A549 (cell line): Measurements from ENCODE around the gene S100A4. TPM values are rescaled to one million over a fixed set of nuclear protein-coding genes. Genes with fewer than 3 reads are reported as not detected.
"Not testable (repeated sequence)": the region's sequence is repeated elsewhere in the genome, so short reads cannot be mapped to it uniquely, and the experiment has no call there.

ENCODE experiments used
- ATAC-seq, 2 experiments: fragments of 200-7000 bp in 1 of 2; fragments of >200 bp in 1 of 2; cut with Nextera tagmentation in 1 of 2; cut with Tn5 transposase in 1 of 2; 3 replicates each; pipeline versions ENCODE4 v1.8.0 to v1.9.1; 2018 to 2020; ENCODE audit warnings: mild to moderate bottlenecking in 1 of 2, moderate library complexity in 1 of 2
- CTCF ChIA-PET: fragments of 300-600 bp; sonication (Branson Sonifier 250); formaldehyde crosslinking; extraction: SDS; loops from one replicate; lab custom pipeline; 2021; ENCODE audit warnings: antibody characterized with exemption, inconsistent platforms; lab: Yijun Ruan, JAX
- POLR2A ChIA-PET: fragments of 350-600 bp; formaldehyde crosslinking; extraction: SDS; loops from one replicate; lab custom pipeline; 2021; ENCODE audit warnings: antibody characterized with exemption, inconsistent platforms; lab: Yijun Ruan, JAX
- DNase-seq, 2 experiments: peaks; one replicate each; pipeline versions ENCODE4 v3.0.0 to v3.0.0-alpha.2; 2011 to 2016; ENCODE audit warnings: low read depth in 1 of 2, low spot score in 1 of 2
- FAIRE-seq: peaks from 2 replicates; lab custom pipeline; 2011; peaks lifted over from hg19 to GRCh38; lab: Jason Lieb, UNC
- H3K27ac ChIP-seq, 2 experiments: fragments of >200 bp; sonication (Bioruptor Twin); formaldehyde crosslinking; 3 replicates each; pipeline ENCODE4 v1.5.1; 2016 to 2017
- H3K4me1 ChIP-seq: fragments of >200 bp; sonication (Bioruptor Twin); formaldehyde crosslinking; 3 replicates; pipeline ENCODE4 v1.6.1; 2016
- H3K4me2 ChIP-seq: fragments of >200 bp; sonication (Bioruptor Twin); formaldehyde crosslinking; 3 replicates; pipeline ENCODE4 v1.6.1; 2016
- H3K4me3 ChIP-seq: fragments of >200 bp; sonication (Bioruptor Twin); formaldehyde crosslinking; 3 replicates; pipeline ENCODE4 v1.5.1; 2016
- H3K9me3 ChIP-seq: fragments of >200 bp; sonication (Bioruptor Twin); formaldehyde crosslinking; 3 replicates; pipeline ENCODE4 v1.6.1; 2016
- CTCF ChIP-seq: fragments of >200 bp; sonication (Bioruptor Twin); formaldehyde crosslinking; IDR thresholded peaks from 3 replicates; pipeline ENCODE4 v1.5.1; 2016
- ESRRA ChIP-seq: fragments of 150-350 bp; IDR thresholded peaks from 2 replicates; pipeline ENCODE4 v1.6.1; 2014; ENCODE audit warnings: mild to moderate bottlenecking, low read length, borderline replicate concordance
- HMGXB4 ChIP-seq: fragments of 250-450 bp; sonication (Bioruptor Pico); IDR thresholded peaks from 2 replicates; pipeline ENCODE4 v1.5.0; 2021; ENCODE audit warnings: mild to moderate bottlenecking, moderate library complexity, borderline replicate concordance
- HOXA7 ChIP-seq: fragments of 250-450 bp; sonication (Bioruptor Pico); IDR thresholded peaks from 2 replicates; pipeline ENCODE4 v1.5.0; 2020; ENCODE audit warnings: mild to moderate bottlenecking, moderate library complexity
- JUNB ChIP-seq: fragments of >200 bp; sonication (Bioruptor Twin); formaldehyde crosslinking; IDR thresholded peaks from 2 replicates; pipeline ENCODE4 v1.6.1; 2016
- KDM1A ChIP-seq: fragments of 200-600 bp; sonication (generic); IDR thresholded peaks from 2 replicates; pipeline ENCODE4 v1.6.1; 2016; ENCODE audit warnings: low read depth, mild to moderate bottlenecking
- MAX ChIP-seq: IDR thresholded peaks from 2 replicates; pipeline ENCODE4 v1.6.1; 2012
- MYC ChIP-seq: IDR thresholded peaks from 2 replicates; pipeline ENCODE4 v1.6.1; 2012; ENCODE audit warnings: mild to moderate bottlenecking, inconsistent platforms, low read length, improper control_type of control experiment, borderline replicate concordance
- NPAS2 ChIP-seq: fragments of 250-450 bp; sonication (Bioruptor Pico); IDR thresholded peaks from 2 replicates; pipeline ENCODE4 v1.8.0; 2022; ENCODE audit warnings: mild to moderate bottlenecking, moderate library complexity, borderline replicate concordance
- POLR2A ChIP-seq: IDR thresholded peaks from 2 replicates; pipeline ENCODE4 v1.6.1; 2012; ENCODE audit warnings: mild to moderate bottlenecking, low read length
- RAD21 ChIP-seq, 2 experiments: fragments of >200 bp in 1 of 2; sonication (Bioruptor Twin) in 1 of 2; formaldehyde crosslinking in 1 of 2; IDR thresholded peaks in 1 of 2; conservative IDR thresholded peaks in 1 of 2; 2 replicates in 1 of 2; 3 replicates in 1 of 2; pipeline ENCODE4 v1.6.1; 2012 to 2018; ENCODE audit warnings: inconsistent platforms in 1 of 2
- RCOR1 ChIP-seq: fragments of 150-350 bp; IDR thresholded peaks from 2 replicates; pipeline ENCODE4 v1.6.1; 2014; ENCODE audit warnings: antibody characterized with exemption, low read length, low read depth
- RFX5 ChIP-seq: fragments of 450-650 bp; IDR thresholded peaks from 2 replicates; pipeline ENCODE4 v1.7.1; 2014; ENCODE audit warnings: antibody characterized with exemption, mild to moderate bottlenecking, moderate library complexity
- RNF2 ChIP-seq: fragments of 200-600 bp; sonication (generic); IDR thresholded peaks from 2 replicates; pipeline ENCODE4 v1.6.1; 2016; ENCODE audit warnings: low read depth, mild to moderate bottlenecking, antibody characterized with exemption, moderate library complexity, borderline replicate concordance
- SREBF2 ChIP-seq: fragments of 450-650 bp; IDR thresholded peaks from 2 replicates; pipeline ENCODE4 v1.6.1; 2014; ENCODE audit warnings: mild to moderate bottlenecking, moderate library complexity
- TFCP2L1 ChIP-seq: fragments of 250-450 bp; sonication (Bioruptor Pico); IDR thresholded peaks from 2 replicates; pipeline ENCODE4 v1.5.0; 2021; ENCODE audit warnings: mild to moderate bottlenecking
- WGBS: methylation state at CpG from one replicate; pipeline ENCODE4 v1.1.6; 2017; ENCODE audit errors: missing lambda C conversion rate; 5-methylcytosine and 5-hydroxymethylcytosine counted together
- polyA plus RNA-seq, 4 experiments: library from polyadenylated mRNA; depleted of rRNA in 3 of 4; stranded (reverse); fragments of >200 nt; fragmentation: RNase III in 1 of 4; extraction: RNeasy Plus Mini Kit Qiagen cat#74134 plus additional on column Dnase treatment in 1 of 4; gene quantifications; 2 replicates in 3 of 4; 3 replicates in 1 of 4; pipeline ENCODE4 v1.2.3, GENCODE V29; 2011 to 2017

S100A4 gene
- polyA plus RNA-seq, 2 of the 4 experiments (the other 2 are of a cell fraction) = 590 to 2,584 TPM

- WGBS = 65% methylated on average over 4 of the region's 4 CpGs
- H3K9me3 ChIP-seq = no peaks in the 10 kb centered on the region
- CTCF ChIA-PET = interaction anchor here (0.6 to 4.3 kb wide), 15 partner anchors 8 to 410 kb away, joined by 3 to 29 read pairs (median 4); partner anchors contain the start of genes RAB13, S100A1, S100A13 and S100A6
- peak overlapping the region; percentile 48 for H3K4me2 ChIP-seq
- no peak for TF ChIP-seq KDM1A
- no peak for TF ChIP-seq RNF2
- TF ChIP-seq HMGXB4 (CRISPR knock-in tag) = no peak
- TF ChIP-seq MAX = no peak
- TF ChIP-seq POLR2A = no peak
- TF ChIP-seq MYC = no peak
- no peak for TF ChIP-seq HOXA7 (CRISPR knock-in tag)
- TF ChIP-seq NPAS2 (CRISPR knock-in tag) = no peak
- TF ChIP-seq ESRRA = no peak
- no peak for TF ChIP-seq RAD21 (conservative IDR thresholded peaks at IDR 0.05 in 1 of 2, IDR thresholded peaks at IDR 0.05 in 1 of 2)
- no peak for TF ChIP-seq RFX5
- no peak for TF ChIP-seq JUNB
- FAIRE-seq (no peak), DNase-seq (no peak), ATAC-seq (no peak)
- H3K4me1 ChIP-seq = peaks cover 27% of the 10 kb centered on the region
- peak overlapping the region in 1 of 2 experiments; percentile 69; a peak in 2 of 6 replicates for H3K27ac ChIP-seq
- POLR2A ChIA-PET = interaction anchor here (0.8 to 1.3 kb wide), 3 partner anchors 57 to 413 kb away, joined by 3 to 6 read pairs (median 5); partner anchors contain the start of gene CHTOP
- H3K4me3 ChIP-seq = no peak overlapping the region
Measured at GRCh38 chr1:153577138-153577537, 31.5 kb upstream of the S100A4 start.

- H3K4me3 ChIP-seq, H3K27ac ChIP-seq, DNase-seq, POLR2A ChIA-PET, ATAC-seq, H3K9me3 ChIP-seq, H3K4me2 ChIP-seq, FAIRE-seq: not testable (repeated sequence)
- WGBS = 88% methylated on average over 10 of the region's 10 CpGs
- CTCF ChIA-PET = interaction anchor here (0.8 to 4.3 kb wide), 7 partner anchors 15 to 103 kb away, joined by 3 to 29 read pairs (median 4); partner anchors contain the start of genes ILF2, NPR1, S100A1 and S100A13
- H3K4me1 ChIP-seq = peaks cover 27% of the 10 kb centered on the region
Measured at GRCh38 chr1:153575497-153575896, 29.9 kb upstream of the S100A4 start.

- H3K9me3 ChIP-seq, POLR2A ChIA-PET, ATAC-seq, H3K4me2 ChIP-seq, H3K4me3 ChIP-seq, FAIRE-seq, DNase-seq, H3K27ac ChIP-seq: not testable (repeated sequence)
- peaks cover 27% of the 10 kb centered on the region for H3K4me1 ChIP-seq
- CTCF ChIA-PET = interaction anchor here (3.2 to 4.3 kb wide), 2 partner anchors 41 to 52 kb away, joined by 28 to 29 read pairs; partner anchors contain the start of genes S100A1, S100A13 and S100A6
- WGBS = 90% methylated on average over 5 of the region's 35 CpGs
Measured at GRCh38 chr1:153575081-153575491, 29.5 kb upstream of the S100A4 start.

- CTCF ChIA-PET = interaction anchor here (0.6 to 7.5 kb wide), 38 partner anchors 8 to 413 kb away, joined by 3 to 471 read pairs (median 11); partner anchors contain the start of genes CHTOP, PGLYRP4, RAB13 and S100A1
- DNase-seq = no peak
- no peak for TF ChIP-seq RAD21 (conservative IDR thresholded peaks at IDR 0.05 in 1 of 2, IDR thresholded peaks at IDR 0.05 in 1 of 2)
- TF ChIP-seq CTCF = no peak
- no peak for TF ChIP-seq TFCP2L1 (CRISPR knock-in tag)
- TF ChIP-seq RFX5 = no peak
- no peak for TF ChIP-seq RCOR1
- no peak for TF ChIP-seq SREBF2
- TF ChIP-seq, all 56 proteins: peak for 0
- 75% methylated on average over 3 of the region's 3 CpGs for WGBS
- Histone ChIP-seq H3K4me2 (no peak overlapping the region), H3K27ac (no peak overlapping the region), H3K4me1 (peaks cover 27% of the 10 kb centered on the region), H3K4me3 (no peak overlapping the region), H3K9me3 (no peaks in the 10 kb centered on the region)
- ATAC-seq = no peak
- POLR2A ChIA-PET = interaction anchor here (1.4 to 3.4 kb wide), 5 partner anchors 38 to 99 kb away, joined by 6 to 24 read pairs (median 12); partner anchors contain the start of genes CHTOP, S100A13 and S100A6
- FAIRE-seq = no peak
Measured at GRCh38 chr1:153573351-153573750, 27.7 kb upstream of the S100A4 start.
